ENCODE results near the gene CNBD2. TPM values are rescaled to one million over a fixed set of nuclear protein-coding genes. Genes with fewer than 3 reads are reported as not detected.

Gene CNBD2
- polyA plus RNA-seq, 3 donors, result 8.0 to 11.3 (median 9.3) TPM

DNA sequence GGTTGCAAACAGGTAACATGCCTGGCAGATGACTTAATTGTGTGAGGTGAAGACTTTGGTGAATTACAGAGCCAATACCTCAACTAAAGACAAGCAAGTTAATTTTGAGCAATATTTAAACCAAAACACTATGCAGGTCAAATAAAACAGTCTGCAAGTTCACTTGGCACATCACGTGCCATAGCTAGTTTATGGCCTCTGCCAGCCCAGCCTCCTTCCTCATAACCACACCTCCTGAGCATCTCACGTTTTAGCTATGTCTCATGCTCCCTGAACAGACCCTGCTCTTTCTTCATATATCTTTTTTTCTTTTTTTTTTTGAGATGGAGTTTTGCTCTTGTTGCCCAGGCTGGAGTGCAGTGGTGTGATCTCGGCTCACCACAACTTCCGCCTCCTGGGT, 4.5 kb upstream of the CNBD2 start:
- Histone ChIP-seq H3K27ac (ENCODE audit: low read depth in 1 of 2, low read length in 2 of 2) (no peak overlapping the region), H3K4me1 (ENCODE audit: control insufficient read depth in 1 of 2, insufficient read depth in 2 of 2, low read length in 2 of 2) (no peaks in the 10 kb centered on the region), H3K36me3 (replicated peaks in 1 of 2; ENCODE audit: control insufficient read depth in 1 of 2, insufficient read depth in 2 of 2, low read length in 2 of 2) (no peaks in the 10 kb centered on the region), H3K27me3 (ENCODE audit: control insufficient read depth in 2 of 2, insufficient read depth in 2 of 2, low read length in 2 of 2) (no peaks in the 10 kb centered on the region), H3K9ac (ENCODE audit: insufficient read depth, low read length, poor library complexity, severe bottlenecking) (no peak overlapping the region), H3K9me3 (replicated peaks in 1 of 2; ENCODE audit: control insufficient read depth in 1 of 2, insufficient read depth in 1 of 2, low read length in 2 of 2) (no peaks in the 10 kb centered on the region), H3K79me2 (ENCODE audit: insufficient read depth, low read length) (no peaks in the 10 kb centered on the region), H2AFZ (ENCODE audit: insufficient read depth, low read depth, low read length, poor library complexity, severe bottlenecking) (no peak overlapping the region), H3K4me3 (replicated peaks in 1 of 3; ENCODE audit: low read depth in 2 of 3, low read length in 3 of 3) (no peak overlapping the region), H3K4me2 (replicated peaks; ENCODE audit: extremely low read depth, low read length, poor library complexity, severe bottlenecking) (no peak overlapping the region), H4K20me1 (ENCODE audit: insufficient read depth, low read length) (no peaks in the 10 kb centered on the region)
- 100% methylated on average over 1 of the region's 4 CpGs for WGBS (ENCODE audit: insufficient coverage)
- TF ChIP-seq, protein P1, sequence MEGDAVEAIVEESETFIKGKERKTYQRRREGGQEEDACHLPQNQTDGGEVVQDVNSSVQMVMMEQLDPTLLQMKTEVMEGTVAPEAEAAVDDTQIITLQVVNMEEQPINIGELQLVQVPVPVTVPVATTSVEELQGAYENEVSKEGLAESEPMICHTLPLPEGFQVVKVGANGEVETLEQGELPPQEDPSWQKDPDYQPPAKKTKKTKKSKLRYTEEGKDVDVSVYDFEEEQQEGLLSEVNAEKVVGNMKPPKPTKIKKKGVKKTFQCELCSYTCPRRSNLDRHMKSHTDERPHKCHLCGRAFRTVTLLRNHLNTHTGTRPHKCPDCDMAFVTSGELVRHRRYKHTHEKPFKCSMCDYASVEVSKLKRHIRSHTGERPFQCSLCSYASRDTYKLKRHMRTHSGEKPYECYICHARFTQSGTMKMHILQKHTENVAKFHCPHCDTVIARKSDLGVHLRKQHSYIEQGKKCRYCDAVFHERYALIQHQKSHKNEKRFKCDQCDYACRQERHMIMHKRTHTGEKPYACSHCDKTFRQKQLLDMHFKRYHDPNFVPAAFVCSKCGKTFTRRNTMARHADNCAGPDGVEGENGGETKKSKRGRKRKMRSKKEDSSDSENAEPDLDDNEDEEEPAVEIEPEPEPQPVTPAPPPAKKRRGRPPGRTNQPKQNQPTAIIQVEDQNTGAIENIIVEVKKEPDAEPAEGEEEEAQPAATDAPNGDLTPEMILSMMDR (IDR thresholded peaks at IDR 0.05), result no peak
- peaks cover 0 to 9% (median 9%) of the 10 kb centered on the region in 3 donors for H3K27me3 Mint-ChIP-seq (ENCODE audit: low read depth in 3 of 3)
- H3K9me3 Mint-ChIP-seq, result peaks cover 0 to 2% (median 0%) of the 10 kb centered on the region in 7 donors
- peaks cover 9% of the 10 kb centered on the region for H3K4me1 Mint-ChIP-seq
- no peak overlapping the region for H3K4me3 Mint-ChIP-seq
- intact Hi-C loops (cut with micrococcal nuclease), result no loop called here
- H3K27ac Mint-ChIP-seq, result no peak overlapping the region
- H3K36me3 Mint-ChIP-seq, result no peaks in the 10 kb centered on the region
- DNase-seq, result no peak

DNA sequence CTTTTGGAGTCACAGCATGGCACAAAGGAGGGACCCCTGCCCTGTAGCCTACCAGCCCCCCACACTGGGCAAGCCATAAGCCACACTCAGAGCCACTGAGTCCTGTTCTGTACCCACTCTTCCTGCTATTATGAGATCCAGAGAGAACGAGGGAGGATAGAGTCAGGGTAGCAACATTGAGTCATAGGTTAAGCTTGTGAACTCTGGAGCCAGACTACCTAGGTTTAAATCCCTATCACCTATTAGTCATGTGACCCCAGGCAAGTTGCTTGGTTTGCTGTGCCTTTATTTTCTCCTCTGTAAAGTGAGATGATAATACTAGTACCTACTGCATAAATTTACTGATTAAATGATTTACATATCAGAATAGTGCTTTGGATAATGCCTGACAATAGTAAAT, 540 bp downstream of the CNBD2 start:
- no peak for DNase-seq
- H3K9ac ChIP-seq (ENCODE audit: insufficient read depth, low read length, poor library complexity, severe bottlenecking), result no peak overlapping the region
- no peak overlapping the region for H2AFZ ChIP-seq (ENCODE audit: insufficient read depth, low read depth, low read length, poor library complexity, severe bottlenecking)
- H3K27me3 Mint-ChIP-seq (ENCODE audit: low read depth in 3 of 3), result peaks cover 0 to 1% (median 0%) of the 10 kb centered on the region in 3 donors
- H3K27ac Mint-ChIP-seq, result no peak overlapping the region
- no peaks in the 10 kb centered on the region for H4K20me1 ChIP-seq (ENCODE audit: insufficient read depth, low read length)
- no peak overlapping the region for H3K4me3 Mint-ChIP-seq
- H3K9me3 Mint-ChIP-seq, result peaks cover 0 to 2% (median 0%) of the 10 kb centered on the region in 7 donors
- H3K4me1 ChIP-seq (ENCODE audit: control insufficient read depth in 1 of 2, insufficient read depth in 2 of 2, low read length in 2 of 2), result no peaks in the 10 kb centered on the region
- no peaks in the 10 kb centered on the region for H3K36me3 ChIP-seq (replicated peaks in 1 of 2; ENCODE audit: control insufficient read depth in 1 of 2, insufficient read depth in 2 of 2, low read length in 2 of 2)
- H3K9me3 ChIP-seq (replicated peaks in 1 of 2; ENCODE audit: control insufficient read depth in 1 of 2, insufficient read depth in 1 of 2, low read length in 2 of 2), result no peaks in the 10 kb centered on the region
- TF ChIP-seq, protein P1 (IDR thresholded peaks at IDR 0.05), result no peak
- intact Hi-C loops (cut with micrococcal nuclease), result no loop called here
- H3K79me2 ChIP-seq (ENCODE audit: insufficient read depth, low read length), result no peaks in the 10 kb centered on the region
- no peaks in the 10 kb centered on the region for H3K36me3 Mint-ChIP-seq
- peaks cover 9% of the 10 kb centered on the region for H3K4me1 Mint-ChIP-seq
- H3K27me3 ChIP-seq (ENCODE audit: control insufficient read depth in 2 of 2, insufficient read depth in 2 of 2, low read length in 2 of 2), result no peaks in the 10 kb centered on the region
- no CpG with 5 or more reads among the region's 1 CpG for WGBS (ENCODE audit: insufficient coverage)
- no peak overlapping the region for H3K4me3 ChIP-seq (replicated peaks in 1 of 3; ENCODE audit: low read depth in 2 of 3, low read length in 3 of 3)
- no peak overlapping the region for H3K27ac ChIP-seq (ENCODE audit: low read depth in 1 of 2, low read length in 2 of 2)
- H3K4me2 ChIP-seq (replicated peaks; ENCODE audit: extremely low read depth, low read length, poor library complexity, severe bottlenecking), result no peak overlapping the region

Measured in CD14-positive monocyte (primary cell).